T47D (cell line): ENCODE data around the gene SHISAL1.

Source experiments
- DNase-seq, 2 experiments: peaks; one replicate each; pipeline versions ENCODE4 v3.0.0 to v3.0.0-alpha.2; 2011 to 2012; ENCODE audit warnings: low read depth in 1 of 2, low spot score in 1 of 2
- JUND ChIP-seq: IDR thresholded peaks from 2 replicates; pipeline ENCODE4 v1.6.1; 2012; ENCODE audit warnings: low read depth
- in situ Hi-C: cut with HindIII; loops from 2 replicates; pipeline ENCODE4 v1.10.0; 2016; ENCODE audit warnings: low sequenced_read_pairs, low pct_unique_long_range_greater_than_20kb

SHISAL1 gene

DNA sequence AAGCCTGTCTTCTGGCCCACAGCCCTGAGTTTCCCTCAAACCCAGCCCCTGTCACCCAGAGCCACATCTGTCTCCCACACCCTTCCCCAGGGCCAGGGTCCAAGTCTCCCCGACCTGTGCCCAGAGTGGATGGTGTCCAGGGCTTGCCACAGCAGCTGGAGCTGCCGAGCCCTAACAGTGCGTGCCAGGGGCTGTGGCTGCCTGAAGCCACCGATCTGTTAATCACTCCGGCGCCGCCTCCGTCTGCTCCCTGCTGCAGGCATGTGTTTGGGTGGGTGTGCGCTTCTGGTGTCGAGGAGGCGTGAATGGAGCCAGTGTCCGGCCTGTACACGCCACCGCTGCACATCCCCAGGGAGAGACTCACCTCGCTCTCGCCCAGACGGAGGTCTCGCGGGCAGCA, 26.1 kb downstream of the SHISAL1 start:
- TF ChIP-seq JUND, result no peak
- in situ Hi-C loops, result no loop called here
- DNase-seq, result no peak

- no peak for TF ChIP-seq JUND
- no peak for DNase-seq
- in situ Hi-C loops, result no loop called here
Measured at GRCh38 chr22:44284711-44285110, 28.0 kb downstream of the SHISAL1 start.

GRCh38 chr22:44281768-44282637, 30.7 kb downstream of the SHISAL1 start:
- TF ChIP-seq JUND, result no peak
- in situ Hi-C loops, result no loop called here
- no peak for DNase-seq

DNA sequence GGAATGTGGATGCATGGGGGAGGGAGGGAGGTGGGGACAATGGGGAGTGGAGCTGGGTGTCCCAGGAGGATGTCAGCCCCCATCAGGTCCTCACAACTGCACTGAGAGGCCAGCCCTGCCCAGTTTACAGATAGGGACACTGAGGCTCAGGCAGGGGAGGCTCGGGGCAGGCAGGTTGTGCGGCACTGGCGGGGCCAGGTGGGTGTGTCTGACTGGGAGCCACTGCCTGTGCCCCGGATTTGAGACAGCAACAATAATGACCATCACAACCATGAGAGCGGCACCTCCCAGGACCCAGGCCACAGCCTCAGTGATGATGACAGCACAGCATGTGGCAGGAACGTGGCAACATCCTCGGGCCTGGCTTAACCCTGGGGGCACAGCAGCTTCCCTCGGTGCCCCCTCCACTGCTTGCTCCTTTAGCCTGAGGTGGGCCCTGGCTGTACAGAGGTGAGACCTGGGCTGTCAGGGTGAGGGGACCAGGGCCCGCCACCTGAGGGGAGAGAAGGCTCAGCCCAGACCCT, 32.0 kb downstream of the SHISAL1 start:
- TF ChIP-seq JUND, result no peak
- in situ Hi-C loops, result no loop called here
- DNase-seq, result no peak

DNA sequence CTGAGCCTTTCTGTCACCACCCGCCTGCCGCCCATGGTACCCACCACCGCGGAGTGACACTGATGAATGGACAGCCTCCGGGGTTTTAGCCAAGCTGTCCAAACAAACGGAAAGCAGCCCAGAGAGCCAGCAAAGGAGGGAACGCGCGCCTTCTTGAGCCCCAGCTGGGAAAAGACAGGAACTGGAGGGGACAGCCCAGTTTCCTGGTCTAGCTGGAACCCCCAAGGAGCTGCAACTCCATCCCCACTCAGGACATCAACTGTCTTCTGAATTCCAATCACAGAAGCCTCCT, 33.7 kb downstream of the SHISAL1 start:
- no peak for TF ChIP-seq JUND
- in situ Hi-C loops, result no loop called here

GRCh38 chr22:44278243-44279068, 34.3 kb downstream of the SHISAL1 start:
- DNase-seq, result no peak
- in situ Hi-C loops, result no loop called here
- no peak for TF ChIP-seq JUND

More for the DNA sequence above, 33.7 kb downstream of the SHISAL1 start:
- DNase-seq, result peak in 1 of 2 experiments; percentile 10

DNA sequence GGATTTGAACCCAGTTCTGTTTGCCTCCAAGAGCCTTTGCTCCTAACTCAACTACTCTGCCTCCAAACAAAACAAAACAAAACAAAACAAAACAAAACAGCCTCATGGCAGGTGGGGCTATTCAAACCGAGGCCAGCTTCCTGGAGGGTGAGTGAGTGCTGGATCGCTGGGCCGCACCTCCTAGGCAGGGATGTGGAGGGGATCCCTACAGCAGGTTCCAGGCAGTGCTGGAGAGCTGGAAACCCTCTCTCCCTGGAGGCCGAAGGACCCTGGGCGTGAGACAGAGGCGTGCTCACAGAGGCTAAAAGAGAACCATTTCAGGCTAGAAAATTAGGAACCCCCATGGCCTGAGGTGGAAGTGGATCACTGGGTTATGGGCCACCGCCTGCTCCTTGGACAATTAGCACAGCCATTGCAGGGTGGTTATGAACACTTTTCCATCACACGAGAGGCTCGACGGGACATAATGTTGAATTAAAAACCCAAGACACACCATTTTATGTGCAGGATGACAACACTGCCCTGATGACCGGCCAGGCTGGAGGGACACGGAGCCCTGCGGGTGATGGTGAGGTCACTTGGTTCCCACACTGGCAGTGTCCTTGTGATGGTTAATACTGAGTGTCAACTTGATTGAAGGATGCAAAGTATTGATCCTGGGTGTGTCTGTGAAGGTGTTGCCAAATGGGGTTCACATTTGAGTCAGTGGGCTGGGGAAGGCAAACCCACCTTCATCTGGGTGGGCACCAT, 35.2 kb downstream of the SHISAL1 start:
- in situ Hi-C loops, result no loop called here
- no peak for TF ChIP-seq JUND
- no peak for DNase-seq

DNA sequence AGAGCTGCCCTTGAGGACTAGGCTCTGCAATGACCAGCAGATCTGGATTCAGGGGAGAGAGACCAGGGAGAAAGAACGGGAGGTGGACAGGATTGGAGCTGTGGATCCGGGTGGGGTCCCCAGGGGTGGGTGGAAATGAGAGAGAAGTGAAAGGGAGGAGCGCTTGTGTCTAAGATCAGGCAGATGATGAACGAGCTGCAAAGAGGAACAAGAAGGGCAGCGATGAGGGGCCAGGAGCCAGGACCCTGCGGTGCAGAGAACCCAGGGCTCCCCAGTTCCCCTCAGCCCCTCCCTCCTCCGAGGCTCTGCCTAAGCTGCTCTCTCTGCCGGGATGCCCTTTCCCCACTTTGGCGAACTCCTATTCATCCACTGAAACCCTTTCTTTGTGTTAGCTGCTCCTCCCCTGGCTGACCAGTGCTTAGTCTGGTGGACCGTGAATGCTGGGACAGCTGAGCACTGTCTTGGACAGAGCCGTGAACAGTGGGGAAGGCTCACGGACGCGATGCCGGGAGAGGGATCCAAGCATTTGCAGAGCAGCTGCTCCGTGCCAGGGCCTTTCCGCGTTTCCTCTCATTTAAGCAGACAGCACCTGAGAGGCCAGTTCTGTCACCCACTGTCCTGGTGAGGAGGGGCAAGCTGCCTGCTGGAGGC, 35.9 kb downstream of the SHISAL1 start:
- no peak for DNase-seq
- in situ Hi-C loops, result no loop called here
- no peak for TF ChIP-seq JUND

- no peak for TF ChIP-seq JUND
- in situ Hi-C loops, result no loop called here
- no peak for DNase-seq
Measured at GRCh38 chr22:44276041-44276440, 36.7 kb downstream of the SHISAL1 start.

GRCh38 chr22:44275631-44275995, 37.1 kb downstream of the SHISAL1 start:
- no peak for TF ChIP-seq JUND
- DNase-seq, result no peak
- in situ Hi-C loops, result no loop called here

GRCh38 chr22:44274918-44275630, 37.7 kb downstream of the SHISAL1 start:
- in situ Hi-C loops, result no loop called here
- no peak for DNase-seq
- TF ChIP-seq JUND, result no peak
